DND-41 (cell line): ENCODE results near the gene ADARB2.

Experiments
- CTCF ChIP-seq: IDR thresholded peaks from 2 replicates; pipeline ENCODE4 v1.5.1; 2012; ENCODE audit warnings: borderline replicate concordance, low read length, moderate library complexity, mild to moderate bottlenecking; ENCODE audit not compliant: poor library complexity, severe bottlenecking; ENCODE audit errors: extremely low read depth
- EZH2 ChIP-seq: IDR thresholded peaks from 3 replicates; pipeline ENCODE4 v1.6.1; 2012; ENCODE audit warnings: borderline replicate concordance, low read depth, mild to moderate bottlenecking, moderate library complexity, low read length, inconsistent platforms; ENCODE audit not compliant: severe bottlenecking

GRCh38 chr10:1294748-1295147 lies 442.6 kb downstream of the ADARB2 start:
- TF ChIP-seq EZH2 (no peak), CTCF (no peak)
